DOHH2 (cell line): ENCODE measurements around the gene PEX6.

Experiments
- CTCF ChIP-seq: fragments of 200-600 bp; sonication (generic); IDR thresholded peaks from one replicate; pipeline ENCODE4 v1.5.1; 2014; ENCODE audit warnings: antibody characterized with exemption, mild to moderate bottlenecking, low read depth, low read length; ENCODE audit not compliant: poor library complexity, severe bottlenecking
- EZH2phosphoT487 ChIP-seq: fragments of 200-600 bp; sonication (generic); IDR thresholded peaks from 2 replicates; pipeline ENCODE4 v1.6.1; 2017; ENCODE audit warnings: borderline replicate concordance, mild to moderate bottlenecking, antibody characterized with exemption, low read length, moderate library complexity, mixed read lengths

GRCh38 chr6:42959917-42960242 lies 19.1 kb downstream of the PEX6 start:
- TF ChIP-seq CTCF (no peak), EZH2phosphoT487 (no peak)
